RWPE2 (cell line): ENCODE results near the gene GPR82.

Experiments
- ATAC-seq: fragments of 200-7000 bp; cut with Tn5 transposase; 3 replicates; pipeline ENCODE4 v1.9.1; 2021; ENCODE audit warnings: low read depth
- DNase-seq: peaks from one replicate; pipeline ENCODE4 v3.0.0-alpha.2; 2020; ENCODE audit warnings: low spot score
- H3K27ac ChIP-seq: fragments of 450-650 bp; 2 replicates; pipeline ENCODE4 v1.5.1; 2017; ENCODE audit warnings: mild to moderate bottlenecking; ENCODE audit not compliant: poor library complexity, severe bottlenecking
- H3K27me3 ChIP-seq: fragments of 250-450 bp; sonication (Bioruptor Pico); 2 replicates; pipeline ENCODE4 v1.5.1; 2021; ENCODE audit warnings: mild to moderate bottlenecking, moderate library complexity; ENCODE audit not compliant: insufficient read depth, poor library complexity, severe bottlenecking
- H3K36me3 ChIP-seq: fragments of 250-450 bp; sonication (Bioruptor Pico); 2 replicates; pipeline ENCODE4 v1.5.1; 2020; ENCODE audit warnings: low read depth, mild to moderate bottlenecking, moderate library complexity
- H3K4me1 ChIP-seq: fragments of 250-450 bp; sonication (Bioruptor Pico); 2 replicates; pipeline ENCODE4 v1.5.1; 2021; ENCODE audit warnings: mild to moderate bottlenecking, moderate library complexity; ENCODE audit not compliant: insufficient read depth, poor library complexity, severe bottlenecking
- H3K4me3 ChIP-seq: fragments of 250-450 bp; sonication (Bioruptor Pico); 2 replicates; pipeline ENCODE4 v1.5.1; 2021; ENCODE audit warnings: mild to moderate bottlenecking, moderate library complexity; ENCODE audit not compliant: severe bottlenecking
- H3K9me3 ChIP-seq: fragments of 250-450 bp; sonication (Bioruptor Pico); 2 replicates; pipeline ENCODE4 v1.5.1; 2021; ENCODE audit warnings: mild to moderate bottlenecking, moderate library complexity; ENCODE audit not compliant: severe bottlenecking
- CTCF ChIP-seq: fragments of 450-650 bp; IDR thresholded peaks from one replicate; pipeline ENCODE4 v1.5.1; 2017; ENCODE audit warnings: mild to moderate bottlenecking, moderate library complexity; ENCODE audit not compliant: poor library complexity, severe bottlenecking

Gene GPR82

GRCh38 chrX:41733939-41734338 is 10.0 kb downstream of the GPR82 start:
- DNase-seq (no peak), ATAC-seq (no peak)
- Histone ChIP-seq H3K36me3 (no peaks in the 10 kb centered on the region), H3K27ac (no peak overlapping the region), H3K4me3 (no peak overlapping the region), H3K27me3 (no peaks in the 10 kb centered on the region), H3K9me3 (no peaks in the 10 kb centered on the region), H3K4me1 (no peaks in the 10 kb centered on the region)
- TF ChIP-seq CTCF, result no peak

- Histone ChIP-seq H3K4me3 (no peak overlapping the region), H3K36me3 (no peaks in the 10 kb centered on the region), H3K27ac (no peak overlapping the region), H3K27me3 (no peaks in the 10 kb centered on the region), H3K4me1 (no peaks in the 10 kb centered on the region), H3K9me3 (no peaks in the 10 kb centered on the region)
- peak; percentile 47 for TF ChIP-seq CTCF
- no peak for ATAC-seq
- DNase-seq, result no peak
These were observed 10.5 kb downstream of the GPR82 start for GRCh38 chrX:41734530-41734929.

- H3K36me3 ChIP-seq, result no peaks in the 10 kb centered on the region
- H3K4me1 ChIP-seq, result no peaks in the 10 kb centered on the region
- no peak for TF ChIP-seq CTCF
- no peak overlapping the region for H3K27ac ChIP-seq
- no peaks in the 10 kb centered on the region for H3K9me3 ChIP-seq
- H3K4me3 ChIP-seq, result no peak overlapping the region
- no peaks in the 10 kb centered on the region for H3K27me3 ChIP-seq
- ATAC-seq (no peak), DNase-seq (no peak)
These were observed 13.1 kb downstream of the GPR82 start for GRCh38 chrX:41737065-41737464.

GRCh38 chrX:41739871-41740270 is 15.9 kb downstream of the GPR82 start:
- H3K27me3 ChIP-seq, result no peaks in the 10 kb centered on the region

More at GRCh38 chrX:41739871-41740270, 15.9 kb downstream of the GPR82 start:
- Histone ChIP-seq H3K4me3 (no peak overlapping the region), H3K36me3 (no peaks in the 10 kb centered on the region), H3K27ac (no peak overlapping the region), H3K9me3 (no peaks in the 10 kb centered on the region), H3K4me1 (no peaks in the 10 kb centered on the region)
- TF ChIP-seq CTCF, result no peak
- DNase-seq (no peak), ATAC-seq (no peak)
